Ascending aorta (tissue), 2 donors: ENCODE data around the gene MYH7B. TPM values are rescaled to one million over a fixed set of nuclear protein-coding genes. Genes with fewer than 3 reads are reported as not detected.

Experiments
- DNase-seq, 2 donors: peaks; one replicate each; pipeline ENCODE4 v3.0.0-alpha.2; 2019; ENCODE audit warnings: low spot score in 2 of 2
- H3K27ac ChIP-seq, 2 donors: fragments of 200-600 bp; sonication (generic); one replicate each; pipeline ENCODE4 v1.5.1; 2016 to 2017; ENCODE audit warnings: mild to moderate bottlenecking in 1 of 2
- H3K27me3 ChIP-seq: fragments of 200-600 bp; sonication (generic); one replicate; pipeline ENCODE4 v1.5.1; 2017
- H3K36me3 ChIP-seq, 2 donors: fragments of 200-600 bp; sonication (generic); one replicate each; pipeline ENCODE4 v1.5.1; 2016
- H3K4me1 ChIP-seq, 2 donors: fragments of 200-600 bp; sonication (generic); one replicate each; pipeline ENCODE4 v1.5.1; 2016 to 2017; ENCODE audit warnings: mild to moderate bottlenecking in 1 of 2
- H3K4me3 ChIP-seq, 2 donors: fragments of 200-600 bp; sonication (generic); one replicate each; pipeline ENCODE4 v1.5.1; 2016 to 2017; ENCODE audit warnings: mild to moderate bottlenecking in 1 of 2
- H3K9me3 ChIP-seq, 2 donors: fragments of 200-600 bp; sonication (generic); one replicate each; pipeline ENCODE4 v1.5.1; 2016
- intact Hi-C: fragments of 100-400 bp; cut with DNase I; formaldehyde crosslinking; loops from one replicate; pipeline ENCODE4 v1.15.1; 2023
- total RNA-seq: library from RNA; depleted of rRNA; stranded (reverse); fragments of >200 nt; gene quantifications from one replicate; pipeline ENCODE4 v1.1.0, GENCODE V29; 2016
- TF ChIP-seq, protein P1 (sequence below), 3 experiments: fragments of 200-600 bp in 2 of 3; fragments of 450-650 bp in 1 of 3; sonication (generic) in 2 of 3; IDR thresholded peaks; one replicate each; pipeline ENCODE4 v1.5.1; 2016 to 2019; ENCODE audit warnings: antibody characterized with exemption in 3 of 3, mild to moderate bottlenecking in 1 of 3, moderate library complexity in 1 of 3

MYH7B gene
- total RNA-seq, 1 donor from 2014 or later: 4.7 TPM

DNA sequence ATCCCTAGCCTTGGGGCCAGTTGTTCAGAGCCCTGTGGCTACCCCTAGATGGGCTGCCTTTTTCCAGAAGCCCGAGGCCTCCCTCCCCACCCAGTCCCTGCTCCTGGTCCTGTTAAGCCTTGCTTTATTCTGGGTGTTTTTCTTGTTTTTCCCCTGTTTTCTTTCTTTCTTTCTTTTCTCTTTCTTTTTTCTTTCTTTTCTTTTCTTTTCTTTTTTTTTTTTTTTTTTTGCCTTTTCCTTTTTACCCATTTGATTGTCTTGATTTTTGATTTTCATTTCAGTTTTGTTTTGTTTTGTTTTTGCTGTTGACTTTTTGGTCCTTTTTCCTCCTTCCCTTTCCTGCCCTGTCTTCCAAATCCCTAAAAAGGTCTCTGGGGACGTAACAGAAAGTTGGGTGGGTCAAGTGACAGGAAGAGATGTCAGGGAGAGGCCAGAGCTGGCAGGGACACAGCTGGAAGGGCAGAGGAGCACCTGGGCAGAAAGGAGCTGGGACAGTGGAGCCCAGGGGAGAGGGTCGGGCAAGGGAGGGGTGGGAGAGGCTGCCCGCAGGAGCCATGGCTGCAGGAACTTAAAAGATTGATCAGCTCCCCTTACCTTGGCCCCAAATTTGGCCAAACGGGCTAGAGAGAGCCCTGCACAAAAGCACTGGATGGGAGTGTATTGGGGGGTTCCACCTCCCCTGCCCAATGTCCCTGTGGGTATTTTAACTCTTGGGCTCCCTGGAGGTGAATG, 27.6 kb downstream of the MYH7B start:
- TF ChIP-seq, protein P1, sequence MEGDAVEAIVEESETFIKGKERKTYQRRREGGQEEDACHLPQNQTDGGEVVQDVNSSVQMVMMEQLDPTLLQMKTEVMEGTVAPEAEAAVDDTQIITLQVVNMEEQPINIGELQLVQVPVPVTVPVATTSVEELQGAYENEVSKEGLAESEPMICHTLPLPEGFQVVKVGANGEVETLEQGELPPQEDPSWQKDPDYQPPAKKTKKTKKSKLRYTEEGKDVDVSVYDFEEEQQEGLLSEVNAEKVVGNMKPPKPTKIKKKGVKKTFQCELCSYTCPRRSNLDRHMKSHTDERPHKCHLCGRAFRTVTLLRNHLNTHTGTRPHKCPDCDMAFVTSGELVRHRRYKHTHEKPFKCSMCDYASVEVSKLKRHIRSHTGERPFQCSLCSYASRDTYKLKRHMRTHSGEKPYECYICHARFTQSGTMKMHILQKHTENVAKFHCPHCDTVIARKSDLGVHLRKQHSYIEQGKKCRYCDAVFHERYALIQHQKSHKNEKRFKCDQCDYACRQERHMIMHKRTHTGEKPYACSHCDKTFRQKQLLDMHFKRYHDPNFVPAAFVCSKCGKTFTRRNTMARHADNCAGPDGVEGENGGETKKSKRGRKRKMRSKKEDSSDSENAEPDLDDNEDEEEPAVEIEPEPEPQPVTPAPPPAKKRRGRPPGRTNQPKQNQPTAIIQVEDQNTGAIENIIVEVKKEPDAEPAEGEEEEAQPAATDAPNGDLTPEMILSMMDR (IDR thresholded peaks at IDR 0.05): no peak

DNA sequence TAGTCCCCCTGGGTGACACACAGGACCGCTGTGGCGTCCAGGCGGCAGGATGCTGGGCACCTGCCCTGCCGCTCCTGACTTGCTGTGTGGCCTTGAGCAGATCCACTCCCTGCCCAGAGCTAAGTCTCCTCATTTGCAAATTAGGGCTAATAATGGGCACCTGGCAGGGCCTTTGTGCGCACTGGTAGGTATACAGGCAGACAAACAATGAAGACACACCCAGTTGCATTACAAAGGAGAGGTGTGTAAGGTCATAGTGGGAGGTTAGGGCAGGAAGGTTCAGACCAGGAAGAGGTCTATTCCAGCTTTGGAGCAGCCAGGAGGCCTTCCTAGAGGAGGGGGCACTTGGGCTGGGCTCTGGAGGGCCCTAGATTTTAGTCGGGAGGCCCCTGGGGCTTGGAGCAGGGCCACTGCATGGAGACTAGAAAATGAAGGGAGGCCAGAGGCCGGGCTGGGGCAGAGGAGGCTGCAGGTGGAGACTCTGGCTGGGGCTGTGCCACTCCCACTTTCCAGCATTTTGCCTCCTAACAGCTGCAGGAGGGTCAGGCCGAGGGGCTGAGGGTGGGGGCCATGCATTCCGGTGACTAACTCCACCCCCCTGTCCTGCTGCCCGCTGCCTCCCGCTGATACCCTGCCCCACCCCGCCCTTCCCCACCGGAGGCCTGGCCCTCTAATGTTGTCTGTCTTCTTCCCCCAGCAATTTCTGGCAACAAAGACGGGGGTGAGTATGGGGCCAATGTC, 28.5 kb downstream of the MYH7B start:
- Histone ChIP-seq H3K27ac (no peak overlapping the region), H3K27me3 (no peaks in the 10 kb centered on the region), H3K9me3 (no peaks in the 10 kb centered on the region), H3K36me3 (no peaks in the 10 kb centered on the region), H3K4me1 (no peaks in the 10 kb centered on the region), H3K4me3 (no peak overlapping the region)
- TF ChIP-seq, protein P1 (IDR thresholded peaks at IDR 0.05): no peak
- intact Hi-C loops: no loop called here
- no peak for DNase-seq

More for the DNA sequence above, 27.6 kb downstream of the MYH7B start:
- Histone ChIP-seq H3K9me3 (no peaks in the 10 kb centered on the region), H3K4me1 (no peaks in the 10 kb centered on the region), H3K36me3 (no peaks in the 10 kb centered on the region), H3K27me3 (no peaks in the 10 kb centered on the region), H3K4me3 (no peak overlapping the region), H3K27ac (no peak overlapping the region)
- no peak for DNase-seq
- intact Hi-C loops: no loop called here

DNA sequence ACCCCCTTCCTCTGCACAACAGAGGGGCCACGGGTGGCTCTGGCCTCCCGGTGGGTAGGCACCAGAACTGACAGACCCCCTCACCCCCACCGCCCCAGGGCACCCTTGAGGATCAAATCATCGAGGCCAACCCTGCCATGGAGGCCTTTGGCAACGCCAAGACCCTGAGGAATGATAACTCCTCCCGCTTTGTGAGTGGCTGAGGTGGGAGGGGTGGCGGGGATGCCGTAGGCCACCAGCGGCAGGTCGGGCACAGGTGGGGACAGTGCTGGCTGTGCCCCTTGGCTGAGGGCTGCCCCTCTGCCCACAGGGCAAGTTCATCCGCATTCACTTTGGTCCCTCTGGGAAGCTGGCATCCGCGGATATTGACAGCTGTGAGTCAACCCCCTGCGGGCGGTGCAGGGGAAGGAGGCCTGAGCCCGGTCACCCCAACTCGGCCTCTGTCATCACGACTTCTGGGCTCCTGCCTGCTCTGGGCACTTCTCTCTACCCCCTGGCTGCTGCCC, 29.1 kb downstream of the MYH7B start:
- H3K36me3 ChIP-seq: no peaks in the 10 kb centered on the region
- H3K27ac ChIP-seq: no peak overlapping the region
- H3K9me3 ChIP-seq: no peaks in the 10 kb centered on the region
- H3K27me3 ChIP-seq: no peaks in the 10 kb centered on the region
- intact Hi-C loops: no loop called here
- H3K4me3 ChIP-seq: no peak overlapping the region
- DNase-seq: no peak
- H3K4me1 ChIP-seq: no peaks in the 10 kb centered on the region
- TF ChIP-seq, protein P1 (IDR thresholded peaks at IDR 0.05): no peak

DNA sequence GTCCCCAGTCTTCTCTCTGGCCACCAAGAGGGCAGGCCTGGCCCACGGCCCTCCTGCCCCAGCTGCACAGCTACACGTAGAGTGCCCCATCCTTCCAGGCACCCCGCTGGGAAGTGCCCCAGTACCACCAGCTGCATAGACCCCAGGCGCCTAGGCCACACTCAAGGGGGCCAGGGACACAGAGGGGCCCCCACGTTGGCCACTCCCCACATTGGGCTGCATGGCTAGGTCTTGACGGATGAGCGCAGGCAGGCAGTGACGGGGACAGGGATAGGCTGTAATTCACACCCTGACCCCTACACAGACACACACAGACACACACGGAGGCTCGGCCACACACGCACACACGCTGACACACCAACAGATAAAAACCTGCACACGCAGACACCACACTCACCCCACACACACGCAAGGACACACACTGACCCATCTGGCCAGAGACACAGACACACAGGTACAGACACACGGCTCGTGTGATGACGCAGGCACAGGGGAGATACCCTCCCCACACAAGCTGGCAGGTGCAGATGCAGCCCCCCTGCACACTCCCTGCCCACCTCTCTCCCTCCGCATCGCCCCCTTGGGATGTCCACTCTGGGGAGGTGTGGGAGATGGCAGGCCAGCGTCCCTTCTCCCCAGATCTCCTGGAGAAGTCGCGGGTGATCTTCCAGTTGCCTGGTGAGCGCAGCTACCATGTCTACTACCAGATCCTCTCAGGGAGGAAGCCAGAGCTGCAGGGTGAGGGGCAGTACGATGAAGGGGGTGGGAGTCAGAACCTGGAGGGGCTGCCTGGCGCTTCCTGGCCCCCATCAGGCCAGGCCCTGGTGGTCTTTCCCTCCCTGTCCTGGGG, 30.0 kb downstream of the MYH7B start:
- no peak for DNase-seq

More for the DNA sequence above, 30.0 kb downstream of the MYH7B start:
- no peak overlapping the region for H3K27ac ChIP-seq
- TF ChIP-seq, protein P1 (IDR thresholded peaks at IDR 0.05): no peak
- no peaks in the 10 kb centered on the region for H3K9me3 ChIP-seq
- intact Hi-C loops: no loop called here
- H3K27me3 ChIP-seq: no peaks in the 10 kb centered on the region
- H3K4me3 ChIP-seq: no peak overlapping the region
- no peaks in the 10 kb centered on the region for H3K36me3 ChIP-seq
- H3K4me1 ChIP-seq: no peaks in the 10 kb centered on the region
